ENCODE results near the gene RER1.

RER1 gene, protein sequence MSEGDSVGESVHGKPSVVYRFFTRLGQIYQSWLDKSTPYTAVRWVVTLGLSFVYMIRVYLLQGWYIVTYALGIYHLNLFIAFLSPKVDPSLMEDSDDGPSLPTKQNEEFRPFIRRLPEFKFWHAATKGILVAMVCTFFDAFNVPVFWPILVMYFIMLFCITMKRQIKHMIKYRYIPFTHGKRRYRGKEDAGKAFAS

DNA sequence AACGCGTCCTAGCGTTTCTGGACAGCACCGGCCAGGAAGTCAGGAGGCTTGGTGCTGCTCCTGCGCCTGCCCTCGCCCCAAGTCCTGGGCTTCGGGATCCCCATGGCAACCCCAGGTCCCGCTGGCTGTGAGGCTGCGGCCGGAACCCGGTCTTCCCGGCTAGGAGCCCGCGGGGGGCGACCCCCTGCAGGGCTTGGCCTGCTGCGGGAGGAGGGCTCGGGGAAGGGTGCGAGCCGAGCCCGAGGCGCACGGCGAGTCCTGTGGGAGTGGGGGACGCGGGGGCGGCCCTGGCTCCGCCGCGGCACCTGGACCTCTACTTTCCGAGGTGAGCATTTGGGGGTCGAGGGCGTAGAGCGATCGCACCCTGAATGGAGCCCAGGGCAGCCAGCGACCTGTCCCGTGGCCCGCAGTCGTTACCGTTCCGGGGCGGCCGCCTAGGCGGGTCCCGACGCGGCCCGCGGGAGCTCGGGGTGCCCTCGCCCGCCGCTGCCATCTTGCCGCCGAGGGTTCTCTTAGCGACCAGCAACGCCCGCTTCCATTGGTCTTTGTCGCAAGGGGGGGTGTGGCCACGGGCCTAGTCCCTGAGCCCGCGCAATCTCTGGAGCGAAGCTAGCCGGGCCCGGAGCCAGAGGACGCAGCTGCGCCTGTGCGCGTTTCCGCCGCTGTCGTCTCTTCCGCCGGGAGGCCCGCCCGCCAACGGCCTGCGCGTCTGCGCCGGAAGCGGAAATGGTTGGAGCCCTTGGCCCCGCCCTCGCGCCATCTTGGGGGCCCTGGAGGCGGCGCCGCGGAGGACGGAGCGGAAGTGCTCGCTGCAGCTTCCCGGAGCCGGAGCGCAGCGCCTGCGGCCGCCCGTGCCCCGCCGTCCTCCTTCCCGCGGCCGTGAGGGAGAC is at the start of gene RER1, which contains the start of gene MORN1:
RER1 (plus strand) TSS at position 801 of the 890 bp plus-strand sequence. CDS start 3,950 bp downstream, outside the sequence.
MORN1 (minus strand) TSS at position 514 of the 890 bp plus-strand sequence; CDS start at position 493, 21 bp downstream.
- DNase-seq, result peak; percentile 98

DNA sequence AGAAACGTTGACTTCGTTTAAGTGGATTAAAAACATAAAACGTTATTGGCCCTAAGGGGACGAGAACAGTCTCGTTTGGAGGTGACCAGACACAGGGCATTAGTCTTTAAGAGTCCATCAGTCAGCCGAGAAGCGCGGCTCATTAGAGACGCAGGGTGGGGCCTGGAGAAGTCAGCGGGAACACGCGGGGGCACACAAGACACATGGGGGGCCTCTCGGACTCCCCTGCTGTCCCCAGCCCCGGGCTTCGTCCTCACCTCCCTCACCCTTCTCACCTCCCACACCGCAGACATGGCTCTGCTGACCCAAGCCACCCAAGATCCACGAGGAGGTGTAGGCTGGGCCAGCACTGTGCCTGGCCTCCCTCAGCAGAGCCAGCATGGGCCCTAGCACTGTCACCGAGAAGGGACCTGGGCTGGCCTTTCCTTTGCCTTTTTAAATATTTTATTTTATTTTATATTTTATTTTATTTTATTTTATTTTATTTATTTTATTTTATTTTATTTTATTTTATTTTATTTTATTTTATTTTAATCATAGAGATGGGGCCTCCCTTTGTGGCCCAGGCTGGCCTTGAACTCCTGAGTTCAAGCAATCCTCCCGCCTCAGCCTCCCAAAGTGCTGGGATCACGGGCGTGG is 49.1 kb upstream of the RER1 start:
- DNase-seq, result no peak

GRCh38 chr1:2343023-2343935 is 48.4 kb upstream of the RER1 start:
- no peak for DNase-seq

GRCh38 chr1:2344121-2344681 is 47.4 kb upstream of the RER1 start:
- no peak for DNase-seq

- no peak for DNase-seq
These were observed 46.8 kb upstream of the RER1 start for GRCh38 chr1:2344744-2345296.

GRCh38 chr1:2345297-2346075 is 46.2 kb upstream of the RER1 start:
- no peak for DNase-seq

DNA sequence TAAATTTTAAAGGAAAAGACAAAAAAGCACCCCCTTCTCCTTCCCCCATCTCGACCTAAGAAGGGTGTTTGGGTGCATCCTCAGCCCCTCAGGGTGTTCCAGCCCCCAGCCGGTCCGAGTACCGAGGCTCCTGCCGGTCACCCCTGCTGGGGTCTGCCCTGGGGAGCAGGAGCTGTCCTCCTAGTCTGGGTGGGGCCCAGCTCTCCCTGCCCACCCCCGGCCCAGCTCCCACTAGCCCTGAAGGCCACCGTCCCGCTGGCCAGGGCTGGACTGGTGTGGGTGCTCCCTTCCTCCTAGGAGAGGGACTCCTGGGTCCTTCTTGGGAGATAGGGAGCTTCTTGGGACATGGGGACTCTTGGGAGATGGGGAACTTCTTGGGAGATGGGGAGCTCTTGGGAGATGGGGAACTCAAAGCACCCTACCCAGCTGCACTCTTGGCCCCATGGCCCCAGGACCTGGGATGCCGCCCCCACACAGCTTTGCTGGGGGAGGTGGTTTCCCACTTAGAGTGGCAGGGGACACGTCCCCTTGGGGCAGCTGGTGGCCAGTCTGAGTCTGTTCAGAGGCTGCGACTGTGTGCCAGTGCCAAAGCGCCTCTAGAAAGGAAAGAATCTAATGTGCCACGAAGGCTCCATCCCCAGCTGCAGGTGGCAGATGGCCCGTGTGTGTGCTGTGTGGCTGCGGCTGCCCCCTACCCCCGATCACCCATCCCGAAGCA is 44.8 kb upstream of the RER1 start:
- no peak for DNase-seq

- DNase-seq, result no peak
These were observed 44.2 kb upstream of the RER1 start for GRCh38 chr1:2347409-2347785.

- DNase-seq, result no peak
These were observed 43.7 kb upstream of the RER1 start for GRCh38 chr1:2347896-2348295.

- DNase-seq, result no peak
These were observed 43.0 kb upstream of the RER1 start for GRCh38 chr1:2348346-2349325.

DNA sequence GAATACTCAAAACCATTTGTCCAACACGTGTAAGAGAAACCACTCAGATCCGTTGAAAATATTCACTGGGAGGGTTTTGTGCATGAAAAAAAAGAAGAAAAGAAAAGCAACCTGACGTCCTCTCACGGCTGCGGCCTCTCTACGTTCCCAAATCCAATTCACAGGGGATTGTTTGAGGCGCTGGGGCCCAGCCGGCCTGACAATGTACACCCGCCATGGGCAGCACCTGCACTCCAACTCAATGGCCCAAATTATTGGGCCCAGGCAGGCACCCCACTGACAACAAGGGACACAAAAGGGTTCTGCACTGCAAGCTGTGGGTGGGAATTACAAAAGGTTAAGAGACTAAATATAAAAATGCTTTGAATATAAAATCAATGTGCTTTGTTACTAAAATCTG is 41.8 kb upstream of the RER1 start:
- DNase-seq, result no peak

DNA sequence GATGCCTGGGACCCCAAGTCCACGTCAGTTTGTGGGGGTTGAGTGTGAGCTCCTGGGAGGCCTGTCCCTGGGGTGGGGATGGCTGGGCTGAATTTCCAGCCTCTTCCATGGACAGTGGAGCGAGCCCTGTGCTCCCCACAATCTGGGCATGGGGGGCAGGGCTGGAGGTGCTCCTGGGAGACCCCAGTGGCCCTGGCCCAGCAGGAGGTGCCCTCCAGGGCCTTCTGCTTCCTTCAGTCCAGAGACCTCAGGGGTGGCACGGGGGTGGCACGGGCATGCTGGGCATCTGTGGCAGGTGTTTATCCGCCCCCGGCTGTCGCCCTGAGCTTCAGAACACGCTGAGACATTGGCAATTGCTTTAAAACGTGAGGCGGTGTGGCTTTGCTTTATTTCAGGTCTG is 41.1 kb upstream of the RER1 start:
- no peak for DNase-seq

GRCh38 chr1:2350911-2351655 is 40.6 kb upstream of the RER1 start:
- no peak for DNase-seq

GRCh38 chr1:2351723-2352122 is 39.9 kb upstream of the RER1 start:
- DNase-seq, result no peak

DNA sequence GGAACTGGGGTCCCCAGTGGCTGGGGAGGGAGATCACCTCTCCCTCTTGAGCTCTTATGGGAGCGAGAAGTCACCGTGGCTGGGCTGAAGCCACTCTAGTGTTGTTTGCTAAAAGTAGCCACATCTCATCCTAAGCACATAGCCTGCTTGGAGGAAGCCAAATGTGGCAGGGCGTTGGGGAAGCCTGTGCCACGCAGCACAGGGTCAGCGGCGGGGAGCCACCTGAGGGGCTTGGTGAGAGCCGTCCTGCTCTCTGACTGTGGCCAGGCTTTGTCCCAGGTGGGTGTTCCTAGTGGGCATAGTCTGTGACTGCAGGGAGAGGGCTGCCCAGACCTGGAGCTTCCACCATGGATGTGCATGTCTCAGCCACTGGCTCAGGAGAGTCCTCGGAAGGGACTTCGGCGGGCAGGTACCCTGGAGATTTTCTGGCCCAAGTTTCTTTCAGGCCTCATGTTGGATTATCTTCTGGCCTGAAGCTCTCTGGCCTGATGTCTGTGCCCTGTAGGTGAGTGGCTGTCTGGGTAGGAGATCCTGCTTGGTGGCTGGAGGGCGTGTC is 39.2 kb upstream of the RER1 start:
- DNase-seq, result no peak

DNA sequence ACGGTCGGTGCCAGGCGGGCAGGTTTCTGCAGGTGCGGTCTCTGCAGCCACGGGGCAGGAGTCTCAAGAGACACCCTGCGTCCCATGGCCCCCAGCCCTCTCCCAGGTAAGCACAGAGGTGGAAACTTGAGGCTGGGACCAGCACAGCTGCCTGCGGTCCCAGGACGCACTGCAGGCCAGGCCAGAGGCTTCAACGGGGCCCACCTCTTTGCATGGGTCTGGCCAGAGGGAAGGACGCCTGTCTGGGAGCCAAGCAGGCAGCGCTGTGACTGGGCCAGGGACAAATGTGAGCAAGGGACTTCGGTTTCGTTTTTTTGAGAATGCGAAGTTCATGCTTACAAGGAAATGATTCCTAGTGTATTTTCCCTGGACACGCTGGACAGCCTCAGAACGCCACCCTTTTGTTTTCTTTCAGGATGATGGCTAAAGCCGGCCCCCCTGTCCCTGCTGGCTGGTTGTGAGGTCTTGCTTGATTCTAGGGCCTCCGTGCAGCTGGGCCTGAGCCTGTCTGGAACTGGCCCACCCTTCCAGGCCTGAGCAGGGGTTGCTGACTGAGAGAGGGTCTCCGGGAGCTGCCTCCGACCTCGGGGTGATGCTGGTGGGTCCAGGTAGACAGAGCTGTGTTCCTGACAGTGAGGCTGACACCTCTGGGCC is 38.6 kb upstream of the RER1 start:
- no peak for DNase-seq

All from activated CD4-positive, alpha-beta T cell treated with anti-CD3 and anti-CD28 coated beads, Interleukin-2, amount 50 U/mL, for 1 hour (primary cell).